ENCODE measurements around the gene CA9. TPM values are rescaled to one million over a fixed set of nuclear protein-coding genes. Genes with fewer than 3 reads are reported as not detected.
A peak's percentile ranks its signal among the peaks of the same experiment; 100 is the strongest.

The CA9 gene
- total and polyA plus RNA-seq, 9 of the 15 experiments (the other 6 are each of a cell fraction or from before 2014, with no cell fraction given): 0.15 to 10.6 (median 0.60) TPM; not detected in 4

DNA sequence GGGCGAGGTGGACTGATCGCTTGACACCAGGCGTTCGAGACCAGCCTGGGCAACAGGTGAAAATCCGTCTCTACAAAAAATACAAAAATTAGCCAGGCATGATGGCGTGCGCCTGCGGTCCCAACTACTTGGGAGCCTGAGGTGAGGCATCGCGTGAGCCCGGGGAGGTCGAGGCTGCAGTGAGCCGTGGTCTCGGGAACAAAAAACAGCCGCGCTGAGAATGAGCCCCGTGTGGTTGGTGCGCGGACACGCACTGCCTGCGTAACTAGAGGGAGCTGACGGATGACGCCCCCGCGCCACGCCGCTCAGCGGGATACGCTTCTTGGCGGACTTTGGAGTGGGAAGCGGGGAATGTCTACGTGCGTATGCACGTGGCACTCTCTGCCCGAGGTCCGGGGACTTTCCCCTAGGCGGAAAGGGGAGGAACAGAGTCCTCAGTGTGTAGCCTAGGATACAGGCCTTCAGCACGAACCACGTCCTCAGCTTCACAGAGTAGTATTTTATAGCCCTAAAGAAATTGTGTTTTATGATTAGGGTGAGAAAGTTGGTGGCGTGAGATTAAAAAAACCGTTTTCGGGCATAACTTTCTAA, 16.1 kb upstream of the CA9 start, which contains the start of gene RMRP (continued):
- TF ChIP-seq KAT7 (CRISPR knock-in tag; IDR thresholded peaks at IDR 0.05; ENCODE audit: borderline replicate concordance): no peak
- TF ChIP-seq ZNF696 (CRISPR knock-in tag; conservative IDR thresholded peaks at IDR 0.05): no peak
- peak; percentile 78 for TF ChIP-seq NR2C2 (CRISPR knock-in tag; IDR thresholded peaks at IDR 0.05)
- peak; percentile 71 for TF ChIP-seq NR2C2 (tag; IDR thresholded peaks at IDR 0.05)
- TF ChIP-seq HDGF (IDR thresholded peaks at IDR 0.05): no peak
- no peak for TF ChIP-seq XRCC5 (IDR thresholded peaks at IDR 0.05; ENCODE audit: low read depth, low read length)
- no peak for TF ChIP-seq PTTG1 (tag; IDR thresholded peaks at IDR 0.05; ENCODE audit: low read depth)
- TF ChIP-seq, protein P1, sequence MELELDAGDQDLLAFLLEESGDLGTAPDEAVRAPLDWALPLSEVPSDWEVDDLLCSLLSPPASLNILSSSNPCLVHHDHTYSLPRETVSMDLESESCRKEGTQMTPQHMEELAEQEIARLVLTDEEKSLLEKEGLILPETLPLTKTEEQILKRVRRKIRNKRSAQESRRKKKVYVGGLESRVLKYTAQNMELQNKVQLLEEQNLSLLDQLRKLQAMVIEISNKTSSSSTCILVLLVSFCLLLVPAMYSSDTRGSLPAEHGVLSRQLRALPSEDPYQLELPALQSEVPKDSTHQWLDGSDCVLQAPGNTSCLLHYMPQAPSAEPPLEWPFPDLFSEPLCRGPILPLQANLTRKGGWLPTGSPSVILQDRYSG (tag; conservative IDR thresholded peaks at IDR 0.05; ENCODE audit: low read depth): no peak
- peak; percentile 28; the same call in 1 of the 2 replicates for TF ChIP-seq SMARCA4 (IDR thresholded peaks at IDR 0.05)
- 0 out of 2 replicates have a peak, but pooled peaks have one; percentile 9 for TF ChIP-seq HLTF (IDR thresholded peaks at IDR 0.05)
- TF ChIP-seq, protein P2, sequence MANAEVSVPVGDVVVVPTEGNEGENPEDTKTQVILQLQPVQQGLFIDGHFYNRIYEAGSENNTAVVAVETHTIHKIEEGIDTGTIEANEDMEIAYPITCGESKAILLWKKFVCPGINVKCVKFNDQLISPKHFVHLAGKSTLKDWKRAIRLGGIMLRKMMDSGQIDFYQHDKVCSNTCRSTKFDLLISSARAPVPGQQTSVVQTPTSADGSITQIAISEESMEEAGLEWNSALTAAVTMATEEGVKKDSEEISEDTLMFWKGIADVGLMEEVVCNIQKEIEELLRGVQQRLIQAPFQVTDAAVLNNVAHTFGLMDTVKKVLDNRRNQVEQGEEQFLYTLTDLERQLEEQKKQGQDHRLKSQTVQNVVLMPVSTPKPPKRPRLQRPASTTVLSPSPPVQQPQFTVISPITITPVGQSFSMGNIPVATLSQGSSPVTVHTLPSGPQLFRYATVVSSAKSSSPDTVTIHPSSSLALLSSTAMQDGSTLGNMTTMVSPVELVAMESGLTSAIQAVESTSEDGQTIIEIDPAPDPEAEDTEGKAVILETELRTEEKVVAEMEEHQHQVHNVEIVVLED (CRISPR knock-in tag; IDR thresholded peaks at IDR 0.05): peak; percentile 93
- no peak for TF ChIP-seq HEY1 (CRISPR knock-in tag; IDR thresholded peaks at IDR 0.05; ENCODE audit: borderline replicate concordance)
- TF ChIP-seq NFATC3 (IDR thresholded peaks at IDR 0.05): no peak
- no peak for TF ChIP-seq TAF9B (IDR thresholded peaks at IDR 0.05; ENCODE audit: partially characterized antibody)
- TF ChIP-seq, protein P3, sequence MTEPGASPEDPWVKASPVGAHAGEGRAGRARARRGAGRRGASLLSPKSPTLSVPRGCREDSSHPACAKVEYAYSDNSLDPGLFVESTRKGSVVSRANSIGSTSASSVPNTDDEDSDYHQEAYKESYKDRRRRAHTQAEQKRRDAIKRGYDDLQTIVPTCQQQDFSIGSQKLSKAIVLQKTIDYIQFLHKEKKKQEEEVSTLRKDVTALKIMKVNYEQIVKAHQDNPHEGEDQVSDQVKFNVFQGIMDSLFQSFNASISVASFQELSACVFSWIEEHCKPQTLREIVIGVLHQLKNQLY (CRISPR knock-in tag; conservative IDR thresholded peaks at IDR 0.05): no peak
- peak; percentile 76 for TF ChIP-seq ATF7 (IDR thresholded peaks at IDR 0.05)
- TF ChIP-seq PYGO2 (tag; IDR thresholded peaks at IDR 0.05): no peak
- no peak for TF ChIP-seq OTX1 (CRISPR knock-in tag; IDR thresholded peaks at IDR 0.05)
- TF ChIP-seq, protein P4, sequence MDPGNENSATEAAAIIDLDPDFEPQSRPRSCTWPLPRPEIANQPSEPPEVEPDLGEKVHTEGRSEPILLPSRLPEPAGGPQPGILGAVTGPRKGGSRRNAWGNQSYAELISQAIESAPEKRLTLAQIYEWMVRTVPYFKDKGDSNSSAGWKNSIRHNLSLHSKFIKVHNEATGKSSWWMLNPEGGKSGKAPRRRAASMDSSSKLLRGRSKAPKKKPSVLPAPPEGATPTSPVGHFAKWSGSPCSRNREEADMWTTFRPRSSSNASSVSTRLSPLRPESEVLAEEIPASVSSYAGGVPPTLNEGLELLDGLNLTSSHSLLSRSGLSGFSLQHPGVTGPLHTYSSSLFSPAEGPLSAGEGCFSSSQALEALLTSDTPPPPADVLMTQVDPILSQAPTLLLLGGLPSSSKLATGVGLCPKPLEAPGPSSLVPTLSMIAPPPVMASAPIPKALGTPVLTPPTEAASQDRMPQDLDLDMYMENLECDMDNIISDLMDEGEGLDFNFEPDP (CRISPR knock-in tag; IDR thresholded peaks at IDR 0.05): no peak
- peak; percentile 25 for TF ChIP-seq SAP30 (IDR thresholded peaks at IDR 0.05; ENCODE audit: borderline replicate concordance, insufficient read depth, low read depth, low read length, poor library complexity, severe bottlenecking)
- TF ChIP-seq POLR2B (IDR thresholded peaks at IDR 0.05; ENCODE audit: low read depth, partially characterized antibody): no peak
- no peak for TF ChIP-seq SNIP1 (IDR thresholded peaks at IDR 0.05; ENCODE audit: low read depth)
- TF ChIP-seq ZBTB17 (CRISPR knock-in tag; IDR thresholded peaks at IDR 0.05): no peak
- TF ChIP-seq, protein P5, sequence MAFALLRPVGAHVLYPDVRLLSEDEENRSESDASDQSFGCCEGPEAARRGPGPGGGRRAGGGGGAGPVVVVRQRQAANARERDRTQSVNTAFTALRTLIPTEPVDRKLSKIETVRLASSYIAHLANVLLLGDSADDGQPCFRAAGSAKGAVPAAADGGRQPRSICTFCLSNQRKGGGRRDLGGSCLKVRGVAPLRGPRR (CRISPR knock-in tag; IDR thresholded peaks at IDR 0.05): no peak

Data from K562 (cell line).